ENCODE measurements around the gene TAF11. TPM values are rescaled to one million over a fixed set of nuclear protein-coding genes. Genes with fewer than 3 reads are reported as not detected.

The TAF11 gene
- total RNA-seq, 1 experiment from 2014 or later = 44.1 TPM

GRCh38 chr6:34928220-34928619 lies 40.4 kb upstream of the TAF11 start (continued):
- TF ChIP-seq AR (CRISPR knock-in tag; IDR thresholded peaks at IDR 0.05) (no peak), E2F5 (CRISPR knock-in tag; IDR thresholded peaks at IDR 0.05) (no peak), NFE2L1 (CRISPR knock-in tag; IDR thresholded peaks at IDR 0.05) (no peak), ZNF512 (CRISPR knock-in tag; IDR thresholded peaks at IDR 0.05; ENCODE audit: borderline replicate concordance) (no peak), NFYB (CRISPR knock-in tag; conservative IDR thresholded peaks at IDR 0.05; ENCODE audit: low read depth) (no peak), HMGXB4 (CRISPR knock-in tag; IDR thresholded peaks at IDR 0.05) (no peak), ATF6 (CRISPR knock-in tag; IDR thresholded peaks at IDR 0.05) (no peak), SOX15 (CRISPR knock-in tag; IDR thresholded peaks at IDR 0.05) (no peak)

- POLR2A ChIA-PET = no interaction called here
- H3K9me3 Mint-ChIP-seq = no peaks in the 10 kb centered on the region
- no peak overlapping the region for H3K4me3 Mint-ChIP-seq
- CTCF ChIA-PET = interaction anchor here (1.0 kb wide), 1 partner anchor 11 kb away, joined by 5 read pairs; no protein-coding TSS in a partner anchor
- no peak for DNase-seq (ENCODE audit: low spot score)
- H3K27me3 Mint-ChIP-seq (ENCODE audit: low read depth) = no peaks in the 10 kb centered on the region; the same call in 1 of the 2 replicates
- peaks cover 55% of the 10 kb centered on the region for H3K4me1 Mint-ChIP-seq
- H3K27ac Mint-ChIP-seq = no peak overlapping the region
- no peak for ATAC-seq
- no peaks in the 10 kb centered on the region for H3K36me3 Mint-ChIP-seq
- no peak for TF ChIP-seq KAT7 (CRISPR knock-in tag; IDR thresholded peaks at IDR 0.05; ENCODE audit: borderline replicate concordance)
Measured at GRCh38 chr6:34926655-34927054, 38.8 kb upstream of the TAF11 start.

- Mint-ChIP-seq H3K27ac (no peak overlapping the region), H3K36me3 (no peaks in the 10 kb centered on the region), H3K9me3 (no peaks in the 10 kb centered on the region), H3K27me3 (ENCODE audit: low read depth) (no peaks in the 10 kb centered on the region; the same call in 1 of the 2 replicates), H3K4me1 (peaks cover 53% of the 10 kb centered on the region), H3K4me3 (no peak overlapping the region)
- DNase-seq (ENCODE audit: low spot score) (no peak), ATAC-seq (no peak)
- ChIA-PET POLR2A (no interaction called here), CTCF (no interaction called here)
- TF ChIP-seq EMX1 (CRISPR knock-in tag; IDR thresholded peaks at IDR 0.05) = no peak
- no peak for TF ChIP-seq ERG (CRISPR knock-in tag; IDR thresholded peaks at IDR 0.05)
- no peak for TF ChIP-seq IRF2 (CRISPR knock-in tag; IDR thresholded peaks at IDR 0.05; ENCODE audit: borderline replicate concordance, low read depth)
- TF ChIP-seq TEAD4 (CRISPR knock-in tag; IDR thresholded peaks at IDR 0.05) = no peak
- TF ChIP-seq USF1 (CRISPR knock-in tag; IDR thresholded peaks at IDR 0.05) = no peak
- no peak for TF ChIP-seq ZSCAN18 (CRISPR knock-in tag; IDR thresholded peaks at IDR 0.05)
- TF ChIP-seq FOXK1 (CRISPR knock-in tag; IDR thresholded peaks at IDR 0.05) = no peak
- TF ChIP-seq NFE2L1 (CRISPR knock-in tag; IDR thresholded peaks at IDR 0.05) = no peak
- TF ChIP-seq ZNF671 (CRISPR knock-in tag; IDR thresholded peaks at IDR 0.05) = no peak
- TF ChIP-seq ZNF423 (CRISPR knock-in tag; IDR thresholded peaks at IDR 0.05) = no peak
- no peak for TF ChIP-seq RORB (CRISPR knock-in tag; IDR thresholded peaks at IDR 0.05)
- TF ChIP-seq ATF3 (CRISPR knock-in tag; conservative IDR thresholded peaks at IDR 0.05) = no peak
Measured at GRCh38 chr6:34924831-34925625, 37.2 kb upstream of the TAF11 start.
